DMS53 treated with DMSO at 0.1 percent for 48 hours (cell line): ENCODE results near the gene PALMD.

Experiments
- DNase-seq: peaks from one replicate; lab custom pipeline; 2025; ENCODE audit not compliant: unreplicated experiment; lab: John Stamatoyannopoulos, UW

The PALMD gene

GRCh38 chr1:99629164-99629563 lies 16.7 kb upstream of the PALMD start:
- DNase-seq = no peak

DNA sequence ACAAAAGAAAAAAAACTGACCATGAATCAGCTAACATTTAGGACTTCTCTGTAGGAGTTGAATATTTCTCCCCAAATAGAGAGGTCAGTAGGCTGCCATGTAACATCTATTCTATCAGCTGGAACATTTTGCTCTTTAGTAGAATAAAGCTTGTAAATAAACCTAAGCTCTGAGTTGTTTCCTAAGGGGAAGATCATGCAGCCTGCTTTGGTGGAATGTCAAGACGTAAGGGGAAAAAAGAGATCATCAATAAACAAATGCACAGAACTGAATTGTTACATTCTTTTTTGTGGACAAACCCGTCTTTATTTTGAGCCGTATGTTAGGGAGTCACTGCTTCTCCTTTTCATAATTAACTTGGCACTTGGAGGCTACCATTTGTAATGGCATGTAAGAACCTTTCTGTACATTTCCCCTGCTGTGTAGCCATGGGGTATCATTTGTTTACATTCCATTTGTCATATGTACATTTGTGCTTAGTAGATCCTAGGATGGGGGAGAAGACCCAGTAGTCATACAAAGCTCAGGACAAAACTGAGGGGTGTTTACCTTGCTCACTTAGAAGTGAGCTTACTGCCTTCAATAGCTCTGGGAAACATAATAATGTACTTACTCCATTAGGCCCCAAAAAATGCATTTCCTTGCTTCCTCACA lies 10.8 kb upstream of the PALMD start:
- no peak for DNase-seq

- DNase-seq = no peak
These were observed 10.2 kb upstream of the PALMD start for GRCh38 chr1:99635664-99636063.

GRCh38 chr1:99636647-99637175 lies 9.2 kb upstream of the PALMD start:
- DNase-seq = no peak

- no peak for DNase-seq
These were observed 7.1 kb upstream of the PALMD start for GRCh38 chr1:99638853-99639252.

- no peak for DNase-seq
These were observed 6.5 kb upstream of the PALMD start for GRCh38 chr1:99639408-99639807.

GRCh38 chr1:99639945-99640344 lies 6.0 kb upstream of the PALMD start:
- DNase-seq = no peak

- no peak for DNase-seq
These were observed 5.2 kb upstream of the PALMD start for GRCh38 chr1:99640672-99641071.

- DNase-seq = no peak
These were observed 4.4 kb upstream of the PALMD start for GRCh38 chr1:99641558-99641957.

DNA sequence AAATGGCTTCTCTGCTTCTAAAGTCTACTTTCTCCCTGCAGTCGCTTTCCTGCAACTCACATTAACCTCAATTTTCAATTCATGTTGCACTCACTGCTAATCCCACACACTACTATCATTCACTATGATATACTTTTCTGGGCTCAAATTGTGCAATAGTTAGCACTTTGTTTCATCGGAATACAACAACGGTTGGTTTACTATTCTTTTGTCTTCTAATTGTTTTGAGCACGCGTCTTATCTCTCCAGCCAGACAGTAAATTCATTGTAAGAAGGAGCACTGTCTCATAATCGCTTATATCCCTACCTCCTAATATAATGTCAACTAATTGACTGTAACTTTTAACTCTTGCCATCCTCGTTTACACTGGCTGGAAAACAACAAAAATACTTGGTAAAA lies 3.9 kb upstream of the PALMD start:
- DNase-seq = no peak

DNA sequence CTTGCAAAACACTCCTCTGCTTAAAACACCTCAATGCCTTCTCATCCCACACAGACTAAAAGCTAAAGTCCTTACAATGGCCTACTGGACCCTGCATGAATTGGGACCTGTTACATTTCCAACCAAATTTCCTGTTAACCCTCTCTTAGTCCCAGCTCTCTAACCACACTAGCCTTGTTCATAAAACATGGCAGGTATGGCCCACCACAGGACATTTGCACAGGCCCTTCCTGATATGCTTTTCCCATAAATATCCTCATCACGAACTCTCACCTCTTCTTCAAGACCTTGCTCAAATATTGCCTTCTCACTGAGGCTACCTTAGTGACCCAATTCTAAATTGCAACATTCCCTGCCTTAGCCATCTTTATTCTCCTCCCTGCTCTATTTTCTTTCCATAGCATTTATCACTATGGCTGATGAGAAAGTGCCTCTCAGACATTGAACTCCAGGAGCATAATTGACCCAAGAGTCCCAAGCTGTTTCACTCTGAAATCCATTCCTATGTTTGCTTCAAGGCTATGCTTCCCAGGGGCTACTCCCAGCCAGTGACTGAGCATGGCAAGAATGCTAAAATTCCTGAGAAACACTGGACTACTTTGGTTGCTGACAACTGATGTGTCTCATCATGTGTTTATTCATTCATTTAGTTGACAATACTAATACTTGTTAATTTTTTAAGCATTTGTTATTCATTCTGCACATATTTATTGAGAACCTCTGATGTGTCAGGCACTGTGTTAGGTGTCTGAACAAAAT lies 2.7 kb upstream of the PALMD start:
- no peak for DNase-seq

DNA sequence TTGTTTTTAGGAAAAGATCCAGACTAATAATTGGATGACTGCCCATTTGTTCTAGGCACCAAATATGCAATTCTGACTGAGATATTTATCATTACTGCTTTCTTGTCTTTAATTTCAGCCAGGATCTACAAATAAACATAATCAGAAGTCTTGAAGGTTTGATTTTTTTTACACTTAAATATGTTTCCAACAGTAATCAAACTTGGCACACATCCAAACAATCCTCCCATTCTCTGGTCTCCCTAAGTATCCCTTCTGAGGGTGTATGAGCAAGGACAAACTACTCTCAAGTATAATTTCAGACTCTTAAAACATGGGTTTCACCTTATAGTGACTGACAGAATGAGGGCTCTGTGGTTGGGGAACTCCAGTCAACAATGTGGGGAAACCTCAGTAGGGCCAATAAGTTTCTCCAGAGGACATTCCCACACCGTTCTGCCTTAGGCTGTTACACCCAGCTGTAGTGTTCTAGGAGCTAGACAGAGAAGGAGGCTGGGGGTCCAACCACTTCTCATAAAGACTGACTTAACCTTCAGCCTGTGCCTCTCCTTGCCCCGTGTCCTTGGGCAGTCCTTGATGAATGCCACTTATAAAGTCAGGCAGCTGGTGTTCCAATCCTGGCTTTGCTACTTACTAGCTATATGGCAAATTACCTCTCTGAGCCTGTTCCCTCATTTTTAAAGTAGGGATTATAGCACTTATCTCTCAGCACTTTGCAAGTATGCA lies 1.5 kb upstream of the PALMD start:
- no peak for DNase-seq

DNA sequence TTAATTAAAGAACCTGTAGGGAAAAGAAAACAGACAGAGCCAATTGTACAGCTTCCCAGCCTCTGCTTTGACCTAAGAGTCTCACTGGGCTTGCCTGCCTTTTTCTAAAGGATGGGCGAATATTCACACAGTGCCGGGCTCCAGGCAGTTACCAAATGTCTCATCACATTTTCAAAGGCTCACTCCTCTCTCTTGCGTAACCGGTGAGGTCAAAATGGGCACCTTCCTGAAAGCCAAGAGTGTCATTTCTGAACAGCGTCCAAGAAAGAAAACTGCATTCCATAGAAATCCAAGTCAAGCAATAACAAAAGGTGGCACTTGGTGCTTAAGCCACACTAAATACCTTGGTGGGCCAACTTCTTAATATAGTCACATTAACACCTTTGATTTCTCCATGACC lies 710 bp upstream of the PALMD start:
- no peak for DNase-seq

DNA sequence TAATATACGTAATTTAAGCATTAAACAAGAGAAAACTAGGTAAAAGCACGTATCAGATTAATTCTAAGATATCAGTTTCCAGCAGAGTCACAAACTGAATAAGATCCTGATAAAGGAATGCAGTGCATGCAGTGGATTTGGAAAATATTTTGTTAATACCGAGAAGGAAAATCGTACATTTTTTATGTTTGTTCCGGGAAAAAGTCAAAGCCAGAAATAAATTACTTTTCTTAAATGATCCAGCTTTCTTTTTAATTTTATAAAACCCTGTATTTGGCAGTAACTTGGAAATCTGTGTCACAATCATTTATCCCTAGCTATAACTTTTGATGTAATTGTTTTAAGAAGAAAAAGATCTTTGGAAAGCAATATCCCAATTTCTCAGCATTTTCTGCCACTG lies 955 bp downstream of the PALMD start:
- DNase-seq = no peak

- DNase-seq = no peak
These were observed 1.6 kb downstream of the PALMD start for GRCh38 chr1:99647490-99647889.

GRCh38 chr1:99648107-99648506 lies 2.2 kb downstream of the PALMD start:
- no peak for DNase-seq

DNA sequence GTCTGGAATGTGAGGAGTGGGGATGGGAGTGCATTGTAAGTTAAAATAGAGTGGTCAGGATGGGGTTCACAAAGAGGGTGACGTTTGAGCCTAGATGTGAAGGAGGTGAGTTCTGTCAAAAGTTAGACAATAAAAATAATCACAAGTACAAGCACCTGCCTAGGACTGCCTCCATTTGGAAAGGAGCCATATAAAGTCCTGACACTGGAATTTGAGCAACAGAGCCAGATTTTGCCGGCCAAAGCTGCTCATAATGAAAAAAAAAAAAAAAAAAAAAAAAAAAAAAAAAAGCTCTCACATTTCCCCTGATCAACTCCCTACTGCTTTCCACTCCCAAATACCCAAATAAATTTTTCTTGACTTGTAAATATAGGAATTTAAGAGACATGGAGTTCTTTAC lies 4.1 kb downstream of the PALMD start:
- DNase-seq = no peak

GRCh38 chr1:99650773-99651437 lies 5.0 kb downstream of the PALMD start:
- no peak for DNase-seq

GRCh38 chr1:99652881-99653281 lies 7.0 kb downstream of the PALMD start:
- no peak for DNase-seq

GRCh38 chr1:99655376-99655775 lies 9.5 kb downstream of the PALMD start:
- no peak for DNase-seq

DNA sequence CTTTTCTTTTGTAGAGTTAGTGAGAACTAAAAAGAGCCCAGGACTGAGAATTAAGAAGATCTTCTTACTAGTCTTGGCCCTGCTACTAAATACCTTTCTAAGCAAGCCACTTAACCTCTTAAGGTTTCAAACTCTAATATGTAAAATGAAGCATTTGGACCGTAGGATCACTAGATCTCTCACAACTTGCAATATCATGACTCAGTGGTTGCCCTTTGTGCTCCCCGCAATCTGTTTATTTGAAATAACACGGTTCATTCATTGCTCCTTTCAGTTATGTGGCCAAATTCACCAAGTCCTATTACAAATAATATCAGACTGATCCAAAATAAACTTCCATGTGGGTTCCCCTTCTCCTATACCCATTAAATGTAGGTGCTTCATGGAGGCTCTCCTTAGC lies 10.8 kb downstream of the PALMD start:
- no peak for DNase-seq
